ENCODE data around the gene RANBP6.
"Not testable (repeated sequence)": the region's sequence is repeated elsewhere in the genome, so short reads cannot be mapped to it uniquely, and the experiment has no call there.

Gene RANBP6

GRCh38 chr9:6015278-6016157 is at the start of gene RANBP6:
Gene RANBP6 (minus strand): TSS chr9:6015624. CDS start chr9:6015607, 17 bp downstream.
- FAIRE-seq = no peak

DNA sequence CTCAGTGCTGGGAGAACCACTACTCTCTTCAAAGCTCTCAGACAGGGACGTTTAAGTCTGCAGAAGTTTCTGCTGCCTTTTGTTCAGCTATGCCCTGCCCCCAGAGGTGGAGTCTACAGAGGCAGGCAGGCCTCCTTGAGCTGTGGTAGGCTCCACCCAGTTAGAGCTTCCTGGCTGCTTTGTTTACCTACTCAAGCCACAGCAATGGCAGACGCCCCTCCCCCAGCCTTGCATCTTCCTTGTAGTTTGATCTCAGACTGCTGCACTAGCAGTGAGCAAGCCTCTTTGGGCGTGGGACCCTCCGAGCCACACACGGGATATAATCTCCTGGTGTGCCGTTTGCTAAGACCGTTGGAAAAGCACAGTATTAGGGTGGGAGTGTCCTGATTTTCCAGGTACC is 47.7 kb upstream of the RANBP6 start:
- FAIRE-seq = not testable (repeated sequence)

DNA sequence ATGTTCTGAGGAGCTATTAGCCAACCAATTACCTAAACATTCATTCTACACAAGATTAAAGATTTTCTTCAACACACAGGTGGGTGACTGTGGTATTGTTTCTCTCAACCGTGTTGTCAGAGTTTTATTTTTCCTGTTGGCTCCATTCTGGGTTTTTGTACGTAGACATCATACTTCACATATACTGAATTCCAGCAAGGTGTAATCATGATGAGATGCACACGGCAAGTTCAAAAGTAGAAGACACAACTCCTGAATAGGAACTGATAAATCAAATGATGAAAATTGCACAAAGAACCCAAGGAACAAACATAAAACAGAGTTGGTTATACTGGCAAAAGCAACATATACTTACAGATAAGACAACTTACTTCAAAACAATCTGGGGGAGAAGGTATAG is 40.2 kb upstream of the RANBP6 start:
- FAIRE-seq = no peak

DNA sequence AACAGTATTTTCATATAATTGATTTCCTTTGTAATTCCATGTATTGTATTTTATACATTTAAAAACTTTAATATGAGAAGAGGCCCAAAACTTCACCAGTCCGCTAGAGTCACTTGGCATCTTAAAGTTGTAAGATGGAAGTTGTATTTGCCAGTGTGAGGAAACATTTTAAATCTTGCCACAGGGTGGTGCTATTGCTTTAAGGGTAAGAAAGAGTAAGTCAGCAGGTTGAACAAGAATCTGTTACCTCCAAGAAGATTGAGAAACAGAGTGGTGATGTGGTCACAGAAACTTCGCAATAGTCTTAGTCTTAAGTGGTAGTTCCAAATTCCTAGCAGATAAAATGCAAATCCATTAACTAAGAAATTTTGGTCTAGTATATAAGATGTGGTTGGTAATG is 39.8 kb upstream of the RANBP6 start:
- FAIRE-seq = peak; percentile 92

DNA sequence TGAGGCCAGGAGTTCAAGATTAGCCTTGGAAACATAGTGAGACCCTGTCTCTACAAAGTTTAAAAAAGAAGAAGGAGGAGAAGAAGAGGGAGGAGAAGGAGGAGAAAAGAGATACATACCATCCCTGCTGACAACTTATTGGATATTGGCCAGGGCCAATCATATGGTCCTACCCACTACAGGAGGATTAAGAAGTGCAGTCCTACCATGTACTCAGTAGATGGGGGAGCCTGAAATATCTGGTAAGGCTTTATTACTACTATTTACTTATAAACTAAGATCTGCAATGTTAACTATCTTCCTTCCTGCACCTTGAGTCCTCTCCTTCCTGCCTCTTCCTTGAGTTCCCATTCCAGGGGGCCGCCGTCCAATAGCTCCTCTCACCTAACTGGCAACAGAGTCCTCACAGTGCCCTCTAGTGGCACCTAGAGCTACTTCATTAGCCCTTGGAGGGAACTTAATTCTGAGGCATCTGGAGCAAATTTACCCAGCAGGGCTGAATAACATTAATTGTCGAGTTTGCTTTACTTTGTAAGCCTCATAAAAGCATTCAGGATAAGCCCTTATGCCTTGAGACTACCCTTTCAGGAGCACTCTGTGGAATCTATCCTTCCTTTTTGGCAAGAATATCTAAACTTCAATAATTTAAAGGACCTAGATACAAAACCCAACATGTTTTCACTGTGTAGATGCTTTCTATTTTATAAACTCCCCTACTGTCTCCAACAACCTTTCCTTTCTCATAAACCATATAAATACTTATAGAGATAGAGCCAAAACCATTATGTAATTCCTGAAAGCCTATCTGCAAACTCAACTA is 39.1 kb upstream of the RANBP6 start:
- no peak for FAIRE-seq

DNA sequence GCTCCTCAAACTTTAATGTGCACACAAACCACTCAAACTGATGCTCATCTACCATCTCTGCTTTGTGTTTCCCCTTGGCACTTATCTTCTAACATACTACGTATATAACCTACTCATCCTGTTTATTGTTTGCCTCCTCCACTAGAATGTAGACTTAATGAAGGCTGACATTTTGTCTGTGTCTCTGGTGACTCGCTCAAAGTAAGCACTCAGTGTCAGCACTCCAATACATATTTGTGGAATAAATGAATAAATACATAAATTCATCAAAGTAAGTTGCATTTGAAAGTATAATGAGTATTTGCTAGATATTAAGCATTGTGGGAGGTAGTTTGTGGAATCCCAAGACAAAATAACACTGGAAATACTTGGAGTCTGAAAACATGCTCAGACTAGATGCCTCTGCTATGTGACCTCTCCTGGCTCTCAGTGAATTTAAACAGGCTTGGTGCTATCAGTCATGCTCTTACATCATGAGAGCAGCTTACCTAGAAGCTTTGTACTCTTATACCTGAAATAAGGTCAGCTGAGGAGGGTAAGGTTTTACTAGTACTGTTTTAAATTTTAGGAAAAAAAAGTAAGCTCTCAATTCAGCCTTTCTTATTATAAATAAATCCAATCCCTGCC is 37.0 kb upstream of the RANBP6 start:
- no peak for FAIRE-seq

- FAIRE-seq = no peak
Measured at GRCh38 chr9:6051511-6051950, 36.1 kb upstream of the RANBP6 start.

DNA sequence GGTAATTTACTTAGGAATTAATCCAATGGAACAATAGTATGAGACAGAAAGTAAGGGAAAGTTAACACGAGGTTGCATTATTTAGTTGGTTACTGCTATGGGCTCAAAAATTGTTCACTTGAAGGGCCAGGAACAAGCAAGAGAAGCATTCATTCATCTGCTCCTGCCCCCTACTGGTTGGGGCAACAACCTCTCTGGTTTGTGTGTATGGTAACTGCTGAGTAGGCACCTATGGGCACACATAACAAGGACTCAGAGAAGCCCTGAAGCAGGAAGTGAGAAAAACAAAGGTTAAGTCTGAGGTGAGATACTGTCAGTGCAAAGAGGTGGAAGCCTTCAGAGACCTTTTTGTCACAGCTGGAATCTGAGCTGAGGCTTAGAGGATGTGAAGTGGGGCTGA is 34.4 kb upstream of the RANBP6 start:
- FAIRE-seq = no peak

GRCh38 chr9:6048039-6048438 is 32.6 kb upstream of the RANBP6 start:
- no peak for FAIRE-seq

DNA sequence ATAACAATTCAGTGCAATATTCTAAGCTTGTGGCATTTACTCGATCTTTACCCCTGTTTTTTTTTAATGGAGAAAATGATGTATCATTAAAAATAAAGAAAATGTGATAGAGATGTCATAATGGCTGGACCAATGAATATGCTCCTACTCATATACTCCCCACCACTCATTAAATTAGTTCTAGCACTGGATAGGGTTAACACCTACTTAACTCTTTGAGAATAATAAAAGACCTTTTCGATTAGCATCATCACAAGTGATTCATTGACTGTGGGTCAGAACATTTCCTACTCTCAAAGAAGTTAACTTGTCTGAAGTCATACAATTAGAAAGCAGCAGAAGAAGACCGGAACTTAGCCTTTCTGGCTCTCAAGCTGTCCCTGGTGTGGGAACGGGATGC is 31.6 kb upstream of the RANBP6 start:
- FAIRE-seq = no peak

DNA sequence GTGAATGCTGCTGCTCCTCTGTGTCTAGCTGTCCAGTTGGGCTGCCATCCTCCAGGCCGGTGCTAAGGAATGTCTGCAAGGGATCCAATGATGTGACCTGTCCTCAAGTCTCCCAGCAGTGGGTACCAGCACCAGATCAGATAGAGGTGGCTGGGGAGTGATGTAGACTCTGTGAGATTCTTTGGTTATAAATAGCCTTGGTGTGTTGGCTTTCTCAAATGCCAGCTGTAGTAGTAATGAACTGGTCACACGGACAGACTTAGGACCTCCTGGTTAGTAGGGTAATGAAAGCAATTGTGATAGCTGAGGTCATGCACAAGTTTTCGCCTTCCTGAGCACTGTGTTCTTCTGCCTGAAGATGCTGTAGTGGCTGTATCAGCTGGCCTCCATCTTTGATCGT is 29.9 kb upstream of the RANBP6 start:
- no peak for FAIRE-seq

GRCh38 chr9:6040077-6040476 is 24.7 kb upstream of the RANBP6 start:
- FAIRE-seq = no peak

GRCh38 chr9:6036391-6036790 is 21.0 kb upstream of the RANBP6 start:
- FAIRE-seq = no peak

GRCh38 chr9:6034954-6035353 is 19.5 kb upstream of the RANBP6 start:
- no peak for FAIRE-seq

- FAIRE-seq = no peak
Measured at GRCh38 chr9:6029604-6030274, 14.3 kb upstream of the RANBP6 start.

DNA sequence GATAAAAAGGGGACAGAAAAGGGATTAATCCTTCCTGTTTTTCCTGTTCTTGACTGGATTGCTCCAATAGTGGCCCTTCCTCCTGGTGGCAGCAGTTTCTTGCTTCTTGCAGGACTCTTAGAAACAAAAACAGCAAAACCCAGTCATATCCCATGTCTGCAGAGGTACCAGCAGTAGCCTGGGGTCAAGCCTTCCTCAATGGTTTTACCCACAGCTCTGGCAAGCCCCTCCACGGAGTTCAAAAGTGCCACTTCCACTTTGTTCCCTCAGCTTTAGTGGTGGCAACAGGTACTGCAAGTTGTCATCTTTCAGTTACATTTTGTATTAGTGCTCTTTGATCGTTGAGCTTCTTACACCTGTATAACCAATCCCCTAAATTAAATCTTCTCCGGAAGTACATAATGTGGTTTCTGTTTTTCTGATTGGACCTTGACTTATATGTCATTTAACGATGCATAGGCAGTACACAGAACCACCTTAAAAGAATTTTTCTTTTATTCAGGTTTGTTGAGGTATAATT is 8.7 kb upstream of the RANBP6 start:
- no peak for FAIRE-seq

DNA sequence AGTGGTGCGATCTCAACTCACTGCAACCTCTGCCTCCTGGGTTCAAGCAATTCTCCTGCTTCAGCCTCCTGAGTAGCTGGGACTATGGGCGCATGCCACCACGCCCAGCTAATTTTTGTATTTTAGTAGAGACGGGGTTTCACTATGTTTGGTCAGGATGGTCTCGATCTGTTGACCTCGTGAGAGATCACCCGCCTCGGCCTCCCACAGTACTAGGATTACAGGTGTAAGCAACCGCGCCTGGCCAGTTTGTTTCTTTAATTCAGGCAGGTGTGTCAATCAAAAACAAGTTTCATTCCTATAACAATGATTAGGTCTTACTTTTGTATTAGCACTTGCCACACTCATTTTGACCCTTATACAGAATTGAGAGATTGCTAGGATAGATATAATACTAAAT is 1.6 kb upstream of the RANBP6 start:
- FAIRE-seq = not testable (repeated sequence)

DNA sequence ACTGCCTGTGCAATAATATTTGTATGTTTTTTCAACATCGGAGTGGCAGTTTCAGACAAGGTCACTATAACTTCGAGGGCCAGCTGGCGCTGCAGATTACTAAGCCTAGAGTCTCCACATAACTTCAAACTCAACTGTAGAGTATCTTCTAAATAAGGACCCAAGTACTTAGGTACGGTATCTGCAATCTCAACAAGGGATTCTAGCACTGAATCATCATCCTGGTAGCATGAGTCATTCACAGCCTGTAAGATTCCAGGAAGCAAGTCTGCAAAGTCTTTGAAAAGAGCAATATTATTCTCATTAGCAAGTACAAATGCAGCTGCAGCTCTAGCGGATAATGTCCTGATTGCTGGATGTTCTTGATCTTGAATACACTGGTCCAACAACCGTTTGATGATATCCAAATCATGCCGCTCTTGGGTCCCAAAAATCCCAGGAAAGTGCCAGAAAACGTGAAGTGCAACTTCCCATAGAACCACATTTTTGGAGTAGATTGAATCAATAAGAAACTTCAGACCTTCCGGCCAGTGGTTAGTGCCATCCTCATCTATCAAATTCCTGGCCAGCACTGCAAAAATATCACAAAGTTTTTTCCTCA is 654 bp downstream of the RANBP6 start:
- no peak for FAIRE-seq

DNA sequence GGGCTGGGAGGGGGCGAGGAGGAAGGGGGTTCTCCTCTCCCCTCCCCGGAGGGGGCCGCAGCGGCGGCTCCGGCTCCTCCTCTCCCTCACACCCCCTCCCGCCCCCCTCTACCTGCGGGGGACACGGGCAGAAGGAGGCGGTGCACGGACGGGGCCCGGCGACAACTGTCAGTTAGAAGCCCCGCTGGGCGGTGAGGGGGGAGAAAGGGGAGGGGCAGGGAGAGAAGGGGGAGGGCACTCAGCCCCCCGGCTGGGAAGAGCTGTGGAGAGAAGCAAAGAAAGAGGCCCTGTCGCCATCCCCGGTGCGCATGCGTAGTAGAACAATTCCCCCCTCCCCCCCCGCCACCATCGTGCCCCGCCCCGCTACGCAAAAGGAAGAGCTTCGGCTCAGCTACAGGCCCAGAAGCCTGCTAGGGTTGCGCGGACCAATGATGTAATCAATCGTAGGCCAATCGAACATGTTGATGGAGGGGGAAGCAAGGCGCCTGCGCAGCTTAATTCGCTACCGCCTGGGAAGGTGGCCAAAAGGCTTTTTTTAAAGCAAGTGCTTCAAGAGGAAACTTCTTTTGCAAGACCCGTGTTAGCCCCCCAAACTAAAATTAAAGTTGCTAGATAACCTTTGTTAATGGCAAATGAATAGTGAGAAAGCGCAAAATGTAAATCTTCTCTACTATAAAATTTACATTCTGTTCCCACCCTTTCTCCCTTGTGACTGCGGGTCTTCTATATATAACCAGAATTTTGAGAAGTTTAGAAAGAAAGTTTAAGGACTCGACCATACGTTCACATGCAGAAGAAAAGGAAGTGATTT is 7.0 kb downstream of the RANBP6 start:
- FAIRE-seq = no peak

DNA sequence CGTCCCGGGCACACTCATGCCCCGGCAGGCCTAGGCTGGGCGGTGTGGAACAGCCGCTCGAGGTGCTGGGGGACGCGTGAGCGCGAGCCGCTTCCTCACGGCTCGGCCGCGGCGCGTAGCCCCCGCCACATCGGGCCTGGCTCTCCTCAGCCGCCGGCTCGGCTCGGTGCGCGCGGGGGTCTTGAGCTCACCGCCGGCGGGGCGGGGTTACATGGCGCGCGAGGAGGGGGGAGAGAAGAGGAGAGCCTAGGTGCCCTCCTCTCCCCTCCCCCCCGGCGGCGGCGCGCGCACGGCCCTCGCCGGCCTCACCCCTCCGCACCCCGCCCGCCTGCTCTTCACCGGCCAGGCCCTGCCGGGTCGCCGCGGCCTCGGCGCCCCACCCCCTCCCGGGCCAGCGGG is 7.7 kb downstream of the RANBP6 start:
- no peak for FAIRE-seq

DNA sequence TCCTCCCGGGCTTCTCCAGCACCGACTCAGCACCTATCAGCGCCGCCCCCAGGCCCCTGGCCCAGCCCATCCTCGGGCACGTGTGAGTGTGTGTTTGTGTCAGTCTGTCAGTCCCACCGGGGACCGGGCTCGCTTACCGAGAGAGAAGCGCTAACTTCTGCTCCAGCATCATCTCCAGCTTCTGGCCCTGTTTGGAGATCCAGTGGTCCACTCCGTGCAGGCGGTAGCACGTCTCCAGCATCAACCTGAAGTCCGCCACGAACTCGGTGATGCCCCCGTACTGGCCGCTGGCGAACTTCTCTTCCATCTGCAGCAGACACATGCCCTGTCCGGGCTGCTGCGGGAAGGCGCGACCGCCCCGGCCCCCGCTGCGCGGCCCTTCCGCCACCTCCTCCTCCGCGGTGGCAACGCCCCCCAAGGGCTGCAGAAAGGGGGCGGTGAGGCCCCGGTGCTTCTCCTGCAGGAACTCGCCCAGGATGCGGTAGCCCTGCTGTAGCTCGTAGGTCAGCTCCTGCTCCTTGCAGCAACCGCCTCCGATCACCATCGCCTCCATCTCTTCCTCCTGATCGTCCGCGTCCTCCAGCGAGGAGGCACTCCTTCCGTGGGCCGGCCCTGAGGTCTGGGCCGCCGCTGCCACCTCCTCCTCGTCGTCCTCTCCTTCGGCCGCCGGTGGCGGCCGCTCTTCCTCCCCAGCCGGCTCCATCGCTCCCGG is 8.2 kb downstream of the RANBP6 start:
- FAIRE-seq = peak; percentile 31
